HG02870 (cell line): ENCODE data around the gene ASPSCR1.
"Not testable (repeated sequence)": the region's sequence is repeated elsewhere in the genome, so short reads cannot be mapped to it uniquely, and the experiment has no call there.

Experiments
- ATAC-seq: cut with Tn5 transposase; IDR thresholded peaks from one replicate; pipeline ENCODE4 v1.9.1; 2021; ENCODE audit warnings: mild to moderate bottlenecking, moderate library complexity; ENCODE audit not compliant: unreplicated experiment

The ASPSCR1 gene

GRCh38 chr17:81978524-81979298 is 1.3 kb downstream of the ASPSCR1 start:
- ATAC-seq, result no peak

GRCh38 chr17:81980122-81980521 is 2.7 kb downstream of the ASPSCR1 start:
- ATAC-seq, result no peak

GRCh38 chr17:81980707-81981343 is 3.4 kb downstream of the ASPSCR1 start:
- ATAC-seq, result no peak

DNA sequence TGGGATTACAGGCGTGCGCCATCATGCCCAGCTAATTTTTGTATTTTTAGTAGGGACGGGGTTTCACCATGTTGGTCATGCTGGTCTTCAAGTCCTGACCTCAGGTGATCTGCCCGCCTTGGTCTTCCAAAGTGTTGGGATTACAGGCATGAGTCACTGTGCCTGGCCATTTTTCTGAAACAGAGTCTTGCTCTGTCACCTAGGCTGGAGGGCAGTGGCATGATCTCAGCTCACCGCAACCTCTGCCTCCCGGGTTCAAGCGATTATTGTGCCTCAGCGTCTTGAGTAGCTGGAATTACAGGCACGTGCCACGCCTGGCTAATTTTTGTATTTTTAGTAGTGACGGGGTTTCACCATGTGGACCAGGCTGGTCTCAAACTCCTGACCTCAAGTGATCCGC is 4.1 kb downstream of the ASPSCR1 start:
- not testable (repeated sequence) for ATAC-seq

DNA sequence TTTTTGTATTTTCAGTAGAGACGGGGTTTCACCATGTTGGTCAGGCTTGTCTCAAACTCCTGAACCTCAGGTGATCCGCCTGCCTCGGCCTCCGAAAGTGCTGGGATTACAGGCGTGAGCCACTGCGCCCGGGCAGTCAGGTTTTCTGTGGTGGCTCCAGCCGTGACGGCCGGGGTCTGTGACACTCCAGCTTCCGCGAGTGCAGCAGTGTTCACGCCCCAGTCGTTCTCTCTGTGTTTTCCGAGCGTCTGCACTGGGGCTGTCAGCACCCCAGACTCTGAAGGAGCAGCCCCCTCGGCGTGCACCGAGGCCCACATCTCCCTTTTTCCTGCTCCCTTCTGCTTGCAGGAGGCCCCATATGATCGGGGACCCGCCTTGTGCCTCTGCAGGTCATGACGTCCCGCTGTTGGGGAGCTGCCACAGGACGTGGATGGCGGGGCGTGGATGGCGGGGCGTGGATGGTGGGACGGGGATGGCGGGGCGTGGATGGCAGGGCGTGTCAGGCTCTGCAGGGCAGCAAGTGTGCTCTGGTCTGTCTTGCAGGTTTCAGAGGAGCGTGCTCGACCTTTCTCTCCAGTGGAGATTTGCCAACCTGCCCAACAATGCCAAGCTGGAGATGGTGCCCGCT is 5.7 kb downstream of the ASPSCR1 start:
- ATAC-seq, result no peak

DNA sequence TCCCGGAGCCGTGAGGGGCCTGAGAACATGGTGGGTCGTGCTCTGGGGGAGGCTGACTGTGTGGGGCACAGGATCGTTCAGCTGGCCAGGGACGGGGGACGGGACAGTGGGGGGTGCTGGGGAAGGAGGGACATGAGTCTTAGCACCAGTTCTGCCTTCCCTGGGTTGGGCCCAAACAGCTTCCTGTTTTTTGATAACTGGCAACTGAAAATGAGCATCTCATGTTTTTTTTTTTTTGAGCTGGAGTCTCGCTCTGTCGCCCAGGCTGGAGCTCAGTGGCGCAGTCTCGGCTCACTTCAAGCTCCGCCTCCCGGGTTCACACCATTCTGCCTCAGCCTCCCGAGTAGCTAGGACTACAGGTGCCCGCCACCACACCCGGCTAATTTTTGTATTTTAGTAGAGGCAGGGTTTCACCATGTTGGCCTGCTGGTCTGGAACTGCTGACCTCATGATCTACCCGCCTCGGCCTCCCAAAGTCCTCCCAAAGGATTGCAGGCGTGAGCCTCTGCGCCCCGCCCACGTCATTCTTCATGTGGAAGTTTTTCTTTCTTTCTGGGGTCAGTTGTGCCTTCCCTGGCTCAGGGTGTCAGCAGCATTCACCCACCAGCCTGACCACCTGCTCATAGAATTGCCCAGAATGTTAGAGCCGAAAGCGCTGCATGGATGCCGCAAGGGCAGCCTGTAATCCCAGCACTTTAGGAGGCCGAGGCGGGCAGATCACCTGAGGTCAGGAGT is 6.4 kb downstream of the ASPSCR1 start:
- ATAC-seq, result no peak

GRCh38 chr17:81984773-81985410 is 7.5 kb downstream of the ASPSCR1 start:
- ATAC-seq, result no peak

- no peak for ATAC-seq
Measured at GRCh38 chr17:81986606-81987005, 9.2 kb downstream of the ASPSCR1 start.

- no peak for ATAC-seq
Measured at GRCh38 chr17:81987161-81987770, 9.8 kb downstream of the ASPSCR1 start.

GRCh38 chr17:81990836-81991683 is 13.6 kb downstream of the ASPSCR1 start:
- ATAC-seq, result no peak

GRCh38 chr17:81991684-81992305 is 14.4 kb downstream of the ASPSCR1 start:
- ATAC-seq, result no peak

DNA sequence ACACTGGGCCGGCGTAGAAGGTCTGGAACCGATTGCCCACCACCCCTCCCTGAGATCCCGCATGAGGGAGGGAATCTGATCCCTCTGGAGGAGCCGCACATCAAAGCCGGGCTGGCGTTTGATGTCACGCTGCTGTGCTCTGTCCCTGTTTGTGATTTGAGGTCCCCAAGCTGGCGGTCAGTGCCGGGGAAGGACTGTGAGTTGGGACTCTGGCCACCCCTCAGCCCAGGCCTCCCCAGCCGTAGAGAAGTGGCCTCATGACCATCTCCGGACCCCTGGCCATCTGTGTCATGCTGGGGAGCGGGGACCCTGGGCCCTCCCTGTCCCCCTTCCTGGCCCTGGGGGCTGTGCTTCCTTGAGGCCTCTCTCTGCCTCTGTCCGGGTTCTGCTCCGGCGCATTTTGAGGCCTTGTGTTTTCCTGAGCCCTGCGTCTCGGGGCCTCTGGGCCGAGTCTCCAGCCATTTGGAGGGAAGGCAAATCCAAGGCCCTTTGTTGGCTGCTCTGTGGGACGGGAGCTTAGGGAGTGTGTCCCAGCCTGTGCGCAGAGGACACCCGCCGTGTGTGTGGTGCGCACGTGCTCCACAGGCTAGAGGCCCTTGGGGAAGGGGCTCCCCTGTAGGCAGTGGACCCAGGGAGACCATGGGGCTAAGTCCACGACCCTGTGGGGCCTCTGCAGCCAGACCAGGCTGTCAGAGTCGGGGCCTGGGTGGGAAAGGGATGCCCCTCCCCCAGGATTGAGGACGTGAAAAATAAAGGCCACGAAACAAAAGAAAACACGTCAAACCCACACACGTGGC is 15.1 kb downstream of the ASPSCR1 start:
- ATAC-seq, result no peak

GRCh38 chr17:81993729-81994592 is 16.5 kb downstream of the ASPSCR1 start:
- no peak for ATAC-seq

DNA sequence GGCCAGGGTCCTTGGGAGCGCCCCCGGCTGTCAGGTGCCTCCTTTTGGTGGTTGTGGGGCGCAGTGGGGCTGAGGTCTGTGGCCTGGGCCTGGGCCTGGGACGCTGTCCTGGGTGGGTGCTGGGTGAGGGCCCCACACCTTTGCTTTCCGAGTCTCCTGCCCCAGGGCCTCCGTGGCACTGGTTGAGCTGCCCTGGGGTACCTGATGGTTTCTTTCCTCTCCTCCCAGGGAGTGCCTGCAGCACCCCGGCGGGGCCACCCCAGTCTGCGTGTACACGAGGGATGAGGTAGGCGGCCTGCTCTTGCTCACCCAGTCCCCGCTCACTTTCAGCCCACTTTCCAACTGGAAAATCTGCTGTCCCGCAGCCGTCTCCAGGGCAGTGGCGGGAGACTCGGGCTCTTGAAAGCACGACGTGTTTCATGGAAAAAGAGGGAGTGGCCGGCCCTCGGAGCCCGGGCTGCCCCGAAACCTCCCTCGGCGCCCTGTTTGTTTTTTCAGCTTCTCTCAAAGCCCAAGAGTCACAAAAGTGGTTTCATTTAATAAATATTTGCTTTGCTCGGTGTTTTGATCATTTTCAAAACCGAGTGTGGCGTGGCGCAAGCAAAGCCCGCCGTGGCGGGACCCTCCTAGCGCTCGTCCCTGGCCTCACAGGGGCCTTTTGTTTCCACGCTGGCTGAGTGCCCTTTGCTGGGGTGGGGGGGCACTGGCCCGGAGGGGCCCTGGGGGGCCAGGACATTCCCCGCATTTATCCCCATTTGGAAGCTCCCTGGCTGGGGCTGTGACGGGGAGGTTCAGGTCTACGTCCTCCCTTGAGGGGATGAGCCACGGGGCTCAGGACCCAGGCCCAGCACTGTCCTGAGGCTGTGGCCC is 17.4 kb downstream of the ASPSCR1 start:
- ATAC-seq, result no peak

DNA sequence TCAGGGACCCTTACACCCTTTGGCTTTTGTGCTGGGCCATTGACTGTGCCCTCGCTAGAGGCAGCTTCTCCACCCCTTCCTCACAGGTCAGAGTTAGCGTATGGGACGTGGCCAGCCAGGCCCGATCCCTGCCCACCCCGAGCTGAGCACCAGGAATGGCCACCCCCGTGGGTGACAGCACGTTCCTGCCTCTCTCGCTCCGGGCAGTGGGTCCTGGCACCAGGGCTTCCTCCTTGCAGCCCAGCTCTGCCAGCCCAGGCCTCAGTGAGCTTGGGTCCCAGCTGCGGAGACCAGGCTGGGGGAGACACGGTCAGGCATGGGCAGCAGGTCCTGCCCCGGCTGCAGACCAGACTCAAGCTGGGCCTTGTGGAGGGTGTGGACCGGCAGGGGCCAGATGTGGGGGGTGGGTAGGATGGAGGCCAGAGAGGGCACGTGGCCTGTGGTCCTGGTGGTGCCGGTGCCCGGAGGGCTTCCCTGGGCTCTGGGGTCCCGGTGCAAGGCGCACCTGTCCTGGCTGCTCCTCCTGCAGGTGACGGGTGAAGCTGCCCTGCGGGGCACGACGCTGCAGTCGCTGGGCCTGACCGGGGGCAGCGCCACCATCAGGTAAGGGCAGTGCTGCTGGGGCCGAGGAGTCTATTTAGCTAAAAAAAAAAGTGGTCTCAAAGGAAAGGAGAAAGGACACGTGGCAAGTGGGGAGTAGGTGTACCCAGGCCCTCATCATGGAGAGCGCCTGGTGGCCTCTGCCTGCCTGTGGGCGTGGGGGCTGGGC is 18.2 kb downstream of the ASPSCR1 start:
- ATAC-seq, result no peak
